GM23248 (cell line): ENCODE measurements around the gene OR10V1. TPM values are rescaled to one million over a fixed set of nuclear protein-coding genes. Genes with fewer than 3 reads are reported as not detected.

ENCODE experiments used
- DNase-seq: peaks from one replicate; pipeline ENCODE4 v3.0.0-alpha.2; 2015
- H2AFZ ChIP-seq: fragments of 200-600 bp; sonication (generic); 2 replicates; pipeline ENCODE4 v1.6.1; 2016; ENCODE audit warnings: antibody characterized with exemption
- H3F3A ChIP-seq: fragments of 200-600 bp; sonication (generic); 2 replicates; pipeline ENCODE4 v1.6.1; 2016; ENCODE audit warnings: mild to moderate bottlenecking, antibody characterized with exemption, mixed run types; ENCODE audit not compliant: insufficient read depth
- H3K27ac ChIP-seq: fragments of 200-600 bp; sonication (generic); 2 replicates; pipeline ENCODE4 v1.5.1; 2016; ENCODE audit warnings: mild to moderate bottlenecking
- H3K27me3 ChIP-seq: fragments of 200-600 bp; sonication (generic); replicated peaks from 2 replicates; pipeline ENCODE4 v1.6.1; 2016; ENCODE audit warnings: mild to moderate bottlenecking; ENCODE audit not compliant: insufficient read depth
- H3K36me3 ChIP-seq: fragments of 200-600 bp; sonication (generic); 2 replicates; pipeline ENCODE4 v1.6.1; 2016; ENCODE audit warnings: low read depth, mild to moderate bottlenecking
- H3K4me1 ChIP-seq: fragments of 200-600 bp; sonication (generic); 2 replicates; pipeline ENCODE4 v1.6.1; 2016; ENCODE audit warnings: mild to moderate bottlenecking; ENCODE audit not compliant: insufficient read depth
- H3K4me2 ChIP-seq: fragments of 200-600 bp; sonication (generic); one replicate; pipeline ENCODE4 v1.6.1; 2016; ENCODE audit warnings: mild to moderate bottlenecking; ENCODE audit not compliant: unreplicated experiment
- H3K4me3 ChIP-seq: fragments of 200-600 bp; sonication (generic); 2 replicates; pipeline ENCODE4 v1.5.1; 2016; ENCODE audit warnings: mild to moderate bottlenecking
- H3K79me2 ChIP-seq: fragments of 200-600 bp; sonication (generic); 2 replicates; pipeline ENCODE4 v1.6.1; 2016; ENCODE audit warnings: mild to moderate bottlenecking; ENCODE audit not compliant: insufficient read depth
- H3K9ac ChIP-seq: fragments of 200-600 bp; sonication (generic); 2 replicates; pipeline ENCODE4 v1.6.1; 2016; ENCODE audit warnings: mild to moderate bottlenecking
- H3K9me2 ChIP-seq: fragments of 200-600 bp; sonication (generic); 2 replicates; pipeline ENCODE4 v1.6.1; 2016; ENCODE audit warnings: mixed run types, mild to moderate bottlenecking, moderate library complexity; ENCODE audit not compliant: insufficient read depth
- H3K9me3 ChIP-seq: fragments of 200-600 bp; sonication (generic); one replicate; pipeline ENCODE4 v1.6.1; 2017; ENCODE audit warnings: low read depth
- H4K20me1 ChIP-seq: fragments of 200-600 bp; sonication (generic); 2 replicates; pipeline ENCODE4 v1.6.0; 2016; ENCODE audit not compliant: insufficient read depth
- EZH2 ChIP-seq: fragments of 200-600 bp; sonication (generic); IDR thresholded peaks from 2 replicates; pipeline ENCODE4 v1.6.1; 2018; ENCODE audit warnings: antibody characterized with exemption, mild to moderate bottlenecking; ENCODE audit not compliant: insufficient read depth, poor library complexity, severe bottlenecking
- EZH2phosphoT487 ChIP-seq: fragments of 200-600 bp; sonication (generic); IDR thresholded peaks from 2 replicates; pipeline ENCODE4 v1.6.1; 2018; ENCODE audit warnings: antibody characterized with exemption, moderate library complexity, mild to moderate bottlenecking, low read depth; ENCODE audit not compliant: insufficient read depth
- WGBS, 2 experiments: methylation state at CpG; one replicate each; pipeline ENCODE4 v1.1.6; 2015 to 2017; ENCODE audit warnings: low lambda C conversion rate in 2 of 2, low coverage in 1 of 2; ENCODE audit errors: missing lambda C conversion rate in 2 of 2; 5-methylcytosine and 5-hydroxymethylcytosine counted together
- in situ Hi-C: fragments of 300-500 bp; cut with MboI; formaldehyde crosslinking; loops from 2 replicates; pipeline ENCODE4 v1.15.0; 2020
- polyA plus RNA-seq: library from polyadenylated mRNA; unstranded; fragments of >200 nt; fragmentation: Nextera tagmentation; extraction: Ambion mirVana; gene quantifications from 2 replicates; pipeline ENCODE4 v1.2.1, GENCODE V29; 2016
- total RNA-seq: library from RNA; depleted of rRNA; stranded (reverse); fragments of >200 nt; shearing (Covaris generic); gene quantifications from 2 replicates; pipeline ENCODE4 v1.2.3, GENCODE V29; 2014

OR10V1 gene
- total and polyA plus RNA-seq, 2 experiments from 2014 or later, result not detected

- TF ChIP-seq EZH2, result no peak
- TF ChIP-seq EZH2phosphoT487, result no peak
- 60 to 72% methylated on average over 2 of the region's 2 CpGs for WGBS, 2 experiments
- no peaks in the 10 kb centered on the region for H3F3A ChIP-seq
- H3K27ac ChIP-seq, result no peak overlapping the region
- no peak for DNase-seq
- H2AFZ ChIP-seq, result no peak overlapping the region
- no peaks in the 10 kb centered on the region for H3K79me2 ChIP-seq
- no peak overlapping the region for H3K9ac ChIP-seq
- no peak overlapping the region for H3K4me2 ChIP-seq
- no peaks in the 10 kb centered on the region for H4K20me1 ChIP-seq
- no peaks in the 10 kb centered on the region for H3K9me3 ChIP-seq
- in situ Hi-C loops, result no loop called here
- H3K9me2 ChIP-seq, result no peaks in the 10 kb centered on the region
- no peaks in the 10 kb centered on the region for H3K36me3 ChIP-seq
- no peak overlapping the region for H3K4me3 ChIP-seq
- H3K4me1 ChIP-seq, result no peaks in the 10 kb centered on the region
- H3K27me3 ChIP-seq, result no peaks in the 10 kb centered on the region
Observed at GRCh38 chr11:59730896-59731565, 17.4 kb upstream of the OR10V1 start.

GRCh38 chr11:59729834-59730233, 16.2 kb upstream of the OR10V1 start:
- no peaks in the 10 kb centered on the region for H3K9me2 ChIP-seq
- H3K27ac ChIP-seq, result no peak overlapping the region
- H3K27me3 ChIP-seq, result no peaks in the 10 kb centered on the region
- no peaks in the 10 kb centered on the region for H4K20me1 ChIP-seq
- in situ Hi-C loops, result no loop called here
- no peak for DNase-seq
- no peak overlapping the region for H3K4me2 ChIP-seq
- no peaks in the 10 kb centered on the region for H3K36me3 ChIP-seq
- no peak overlapping the region for H3K9ac ChIP-seq
- no peaks in the 10 kb centered on the region for H3K9me3 ChIP-seq
- 75 to 78% methylated on average over 5 of the region's 5 CpGs for WGBS, 2 experiments
- no peaks in the 10 kb centered on the region for H3K4me1 ChIP-seq
- no peak overlapping the region for H3K4me3 ChIP-seq
- no peaks in the 10 kb centered on the region for H3K79me2 ChIP-seq
- no peaks in the 10 kb centered on the region for H3F3A ChIP-seq
- H2AFZ ChIP-seq, result no peak overlapping the region
- no peak for TF ChIP-seq EZH2phosphoT487
- TF ChIP-seq EZH2, result no peak

- Histone ChIP-seq H3K79me2 (no peaks in the 10 kb centered on the region), H3K9me3 (no peaks in the 10 kb centered on the region), H3K4me2 (no peak overlapping the region), H3K4me1 (no peaks in the 10 kb centered on the region), H3K36me3 (no peaks in the 10 kb centered on the region), H4K20me1 (no peaks in the 10 kb centered on the region), H3K9me2 (no peaks in the 10 kb centered on the region), H2AFZ (no peak overlapping the region), H3K4me3 (no peak overlapping the region), H3F3A (peaks cover 1% of the 10 kb centered on the region; the same call in 1 of the 2 replicates), H3K27me3 (no peaks in the 10 kb centered on the region), H3K27ac (no peak overlapping the region), H3K9ac (no peak overlapping the region)
- TF ChIP-seq EZH2 (no peak), EZH2phosphoT487 (no peak)
- in situ Hi-C loops, result no loop called here
- 31 to 36% methylated on average over 1 of the region's 1 CpG for WGBS, 2 experiments
- DNase-seq, result no peak
Observed at GRCh38 chr11:59728913-59729312, 15.3 kb upstream of the OR10V1 start.

- Histone ChIP-seq H3K27me3 (no peaks in the 10 kb centered on the region), H3K9me2 (no peaks in the 10 kb centered on the region), H4K20me1 (no peaks in the 10 kb centered on the region), H3K27ac (no peak overlapping the region), H3F3A (peaks cover 6% of the 10 kb centered on the region; the same call in 1 of the 2 replicates), H3K9me3 (no peaks in the 10 kb centered on the region), H3K79me2 (no peaks in the 10 kb centered on the region), H3K4me1 (no peaks in the 10 kb centered on the region), H2AFZ (no peak overlapping the region), H3K9ac (no peak overlapping the region), H3K4me3 (no peak overlapping the region), H3K36me3 (no peaks in the 10 kb centered on the region), H3K4me2 (no peak overlapping the region)
- in situ Hi-C loops, result no loop called here
- 53 to 59% methylated on average over 3 of the region's 3 CpGs for WGBS, 2 experiments
- TF ChIP-seq EZH2phosphoT487 (no peak), EZH2 (no peak)
- no peak for DNase-seq
Observed at GRCh38 chr11:59728154-59728553, 14.5 kb upstream of the OR10V1 start.

- no peak overlapping the region for H3K27ac ChIP-seq
- no peaks in the 10 kb centered on the region for H3K9me3 ChIP-seq
- H3K4me2 ChIP-seq, result no peak overlapping the region
- no peaks in the 10 kb centered on the region for H3K9me2 ChIP-seq
- WGBS, 2 experiments, result 30 to 69% methylated on average over 1 of the region's 1 CpG
- no peak overlapping the region for H2AFZ ChIP-seq
- no peak for DNase-seq
- H3F3A ChIP-seq, result peaks cover 6% of the 10 kb centered on the region; the same call in 1 of the 2 replicates
- H4K20me1 ChIP-seq, result no peaks in the 10 kb centered on the region
- no peaks in the 10 kb centered on the region for H3K4me1 ChIP-seq
- H3K9ac ChIP-seq, result no peak overlapping the region
- in situ Hi-C loops, result no loop called here
- H3K36me3 ChIP-seq, result no peaks in the 10 kb centered on the region
- no peaks in the 10 kb centered on the region for H3K79me2 ChIP-seq
- H3K27me3 ChIP-seq, result no peaks in the 10 kb centered on the region
- no peak for TF ChIP-seq EZH2phosphoT487
- no peak for TF ChIP-seq EZH2
- no peak overlapping the region for H3K4me3 ChIP-seq
Observed at GRCh38 chr11:59727426-59727825, 13.8 kb upstream of the OR10V1 start.
